ENCODE measurements around the gene CDK5RAP2. TPM values are rescaled to one million over a fixed set of nuclear protein-coding genes. Genes with fewer than 3 reads are reported as not detected.

Gene CDK5RAP2
- total and polyA plus RNA-seq, 2 donors: 27.5 to 31.9 TPM

DNA sequence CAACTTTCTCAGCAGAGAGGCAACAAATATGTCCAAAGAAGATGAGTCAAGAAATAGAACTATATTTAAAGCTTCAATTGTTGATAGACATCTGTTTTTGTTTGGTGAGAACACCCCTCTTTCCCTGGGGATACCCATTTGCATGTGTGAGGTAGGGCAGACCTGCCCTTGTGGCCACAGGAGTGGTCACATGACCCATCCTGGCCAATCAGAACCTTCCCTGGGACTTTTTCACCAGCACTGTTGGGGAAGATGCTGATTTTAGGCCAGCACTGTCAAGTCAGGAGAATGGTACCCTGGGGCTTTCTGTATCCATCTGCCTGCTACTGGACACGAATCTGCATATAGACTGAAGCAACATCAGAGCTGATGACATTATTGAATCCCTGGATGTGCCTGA is 211.2 kb downstream of the CDK5RAP2 start:
- no peak for DNase-seq (ENCODE audit: extremely low spot score)
- H3K27ac ChIP-seq (ENCODE audit: low read depth): no peak overlapping the region
- no peaks in the 10 kb centered on the region for H3K36me3 ChIP-seq (ENCODE audit: insufficient read depth)
- no peak overlapping the region for H3K4me3 ChIP-seq (ENCODE audit: low read depth, low read length)
- 91% methylated on average over 1 of the region's 1 CpG for WGBS
- no peaks in the 10 kb centered on the region for H3K4me1 ChIP-seq (ENCODE audit: insufficient read depth)

- no peak for DNase-seq (ENCODE audit: extremely low spot score)
Observed at GRCh38 chr9:120366644-120367019, 213.3 kb downstream of the CDK5RAP2 start.

DNA sequence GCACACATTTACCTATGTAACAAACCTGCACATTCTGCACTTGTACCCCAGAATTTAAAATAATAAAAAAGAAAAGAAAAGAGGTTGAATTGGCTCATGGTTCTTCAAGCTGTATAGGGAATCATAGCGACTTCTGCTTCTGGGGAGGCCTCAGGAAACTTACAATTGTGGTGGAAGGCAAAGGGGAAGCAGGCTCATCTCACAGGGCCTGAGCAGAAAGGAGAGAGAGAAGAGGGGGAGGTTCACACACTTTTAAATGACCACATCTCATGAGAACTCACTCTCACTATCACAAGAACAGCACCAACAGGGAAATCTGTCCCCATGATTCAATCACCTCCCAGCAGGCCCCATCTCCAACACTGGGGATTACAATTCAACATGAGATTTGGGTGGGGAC is 214.6 kb downstream of the CDK5RAP2 start:
- 89% methylated on average over 1 of the region's 1 CpG for WGBS

More at GRCh38 chr9:120366644-120367019, 213.3 kb downstream of the CDK5RAP2 start:
- Histone ChIP-seq H3K4me3 (ENCODE audit: low read depth, low read length) (no peak overlapping the region), H3K4me1 (ENCODE audit: insufficient read depth) (no peaks in the 10 kb centered on the region), H3K27ac (ENCODE audit: low read depth) (no peak overlapping the region), H3K36me3 (ENCODE audit: insufficient read depth) (no peaks in the 10 kb centered on the region)
- 27% methylated on average over 4 of the region's 4 CpGs for WGBS

GRCh38 chr9:120363697-120364096 is 216.3 kb downstream of the CDK5RAP2 start:
- H3K36me3 ChIP-seq (ENCODE audit: insufficient read depth): no peaks in the 10 kb centered on the region
- no peak for DNase-seq (ENCODE audit: extremely low spot score)
- no peak overlapping the region for H3K27ac ChIP-seq (ENCODE audit: low read depth)
- WGBS: 53% methylated on average over 2 of the region's 2 CpGs
- no peaks in the 10 kb centered on the region for H3K4me1 ChIP-seq (ENCODE audit: insufficient read depth)
- H3K4me3 ChIP-seq (ENCODE audit: low read depth, low read length): no peak overlapping the region

More for the DNA sequence above, 214.6 kb downstream of the CDK5RAP2 start:
- no peak overlapping the region for H3K27ac ChIP-seq (ENCODE audit: low read depth)
- no peak overlapping the region for H3K4me3 ChIP-seq (ENCODE audit: low read depth, low read length)
- DNase-seq (ENCODE audit: extremely low spot score): no peak
- no peaks in the 10 kb centered on the region for H3K4me1 ChIP-seq (ENCODE audit: insufficient read depth)
- H3K36me3 ChIP-seq (ENCODE audit: insufficient read depth): no peaks in the 10 kb centered on the region

GRCh38 chr9:120362446-120362845 is 217.5 kb downstream of the CDK5RAP2 start:
- DNase-seq (ENCODE audit: extremely low spot score): no peak
- WGBS: 68% methylated on average over 3 of the region's 3 CpGs
- H3K4me3 ChIP-seq (ENCODE audit: low read depth, low read length): no peak overlapping the region
- no peak overlapping the region for H3K27ac ChIP-seq (ENCODE audit: low read depth)
- H3K4me1 ChIP-seq (ENCODE audit: insufficient read depth): no peaks in the 10 kb centered on the region
- no peaks in the 10 kb centered on the region for H3K36me3 ChIP-seq (ENCODE audit: insufficient read depth)

DNA sequence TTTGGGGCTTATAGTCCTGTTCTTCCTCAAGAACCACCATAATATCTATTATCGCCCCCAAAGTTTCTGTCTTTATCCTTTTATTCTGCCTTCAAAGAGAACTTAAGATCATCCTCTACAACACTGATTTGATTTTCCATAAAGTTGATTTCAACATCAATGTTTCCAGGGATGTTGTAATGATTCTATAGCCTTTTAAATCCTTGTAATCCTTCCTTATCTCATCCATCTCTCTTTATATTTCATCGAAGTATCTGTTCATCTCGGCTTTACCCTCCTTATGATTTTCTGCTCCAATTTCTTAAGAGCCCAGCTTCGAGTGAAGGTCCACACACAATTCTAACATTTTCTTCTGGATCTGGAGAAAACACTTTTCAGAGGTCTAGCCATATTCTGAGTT is 218.4 kb downstream of the CDK5RAP2 start:
- H3K36me3 ChIP-seq (ENCODE audit: insufficient read depth): no peaks in the 10 kb centered on the region
- 66% methylated on average over 4 of the region's 4 CpGs for WGBS
- H3K27ac ChIP-seq (ENCODE audit: low read depth): no peak overlapping the region
- DNase-seq (ENCODE audit: extremely low spot score): no peak
- H3K4me1 ChIP-seq (ENCODE audit: insufficient read depth): no peaks in the 10 kb centered on the region
- H3K4me3 ChIP-seq (ENCODE audit: low read depth, low read length): no peak overlapping the region

GRCh38 chr9:120360510-120360909 is 219.5 kb downstream of the CDK5RAP2 start:
- WGBS: 90% methylated on average over 4 of the region's 4 CpGs

DNA sequence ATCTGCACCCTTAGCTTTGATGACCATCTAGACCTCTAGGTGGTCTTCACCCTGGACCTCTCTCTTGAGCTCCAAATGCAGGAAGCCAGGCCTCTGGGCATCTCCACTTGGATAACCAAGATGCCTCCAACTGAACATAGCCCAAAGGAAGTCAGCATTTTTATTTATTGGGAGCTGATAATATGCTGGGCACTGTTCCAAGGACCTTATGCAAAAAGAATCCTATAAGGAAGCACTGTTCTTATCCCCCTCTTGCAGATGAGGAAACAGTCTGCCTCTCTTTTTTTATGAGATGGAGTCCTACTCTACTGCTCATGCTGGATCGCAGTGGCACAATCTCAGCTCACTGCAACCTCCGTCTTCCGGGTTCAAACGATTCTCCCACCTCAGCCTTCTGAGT is 219.9 kb downstream of the CDK5RAP2 start:
- no peak for DNase-seq (ENCODE audit: extremely low spot score)
- WGBS: 73% methylated on average over 4 of the region's 4 CpGs
- Histone ChIP-seq H3K36me3 (ENCODE audit: insufficient read depth) (no peaks in the 10 kb centered on the region), H3K4me1 (ENCODE audit: insufficient read depth) (no peaks in the 10 kb centered on the region), H3K4me3 (ENCODE audit: low read depth, low read length) (no peak overlapping the region), H3K27ac (ENCODE audit: low read depth) (no peak overlapping the region)

More at GRCh38 chr9:120360510-120360909, 219.5 kb downstream of the CDK5RAP2 start:
- H3K4me1 ChIP-seq (ENCODE audit: insufficient read depth): no peaks in the 10 kb centered on the region
- no peaks in the 10 kb centered on the region for H3K36me3 ChIP-seq (ENCODE audit: insufficient read depth)
- no peak overlapping the region for H3K4me3 ChIP-seq (ENCODE audit: low read depth, low read length)
- no peak for DNase-seq (ENCODE audit: extremely low spot score)
- H3K27ac ChIP-seq (ENCODE audit: low read depth): no peak overlapping the region

GRCh38 chr9:120358877-120359276 is 221.1 kb downstream of the CDK5RAP2 start:
- Histone ChIP-seq H3K27ac (ENCODE audit: low read depth) (no peak overlapping the region), H3K4me3 (ENCODE audit: low read depth, low read length) (no peak overlapping the region), H3K4me1 (ENCODE audit: insufficient read depth) (no peaks in the 10 kb centered on the region), H3K36me3 (ENCODE audit: insufficient read depth) (no peaks in the 10 kb centered on the region)
- no peak for DNase-seq (ENCODE audit: extremely low spot score)
- WGBS: 94% methylated on average over 7 of the region's 7 CpGs

DNA sequence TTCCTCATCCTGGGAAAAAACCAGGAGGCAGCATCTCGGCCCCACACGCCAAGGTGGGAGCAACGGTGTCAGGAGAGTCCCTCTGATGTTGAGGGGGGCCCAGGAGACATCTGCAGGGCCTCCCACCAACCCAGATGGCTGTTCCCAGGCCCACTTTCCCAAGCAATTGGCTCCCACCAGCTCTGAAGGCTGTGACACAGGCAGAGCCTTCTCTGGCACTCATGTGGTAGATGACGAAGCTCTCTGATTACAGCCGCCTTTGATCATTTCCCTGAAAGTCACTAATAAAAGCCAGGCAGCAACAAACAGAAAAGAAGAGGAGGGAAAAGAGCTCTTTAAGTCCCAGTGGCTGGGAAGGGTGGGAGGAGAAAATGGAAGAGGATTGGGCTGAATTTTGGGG is 226.5 kb downstream of the CDK5RAP2 start:
- Histone ChIP-seq H3K4me1 (ENCODE audit: insufficient read depth) (no peaks in the 10 kb centered on the region), H3K27ac (ENCODE audit: low read depth) (no peak overlapping the region), H3K4me3 (ENCODE audit: low read depth, low read length) (no peak overlapping the region), H3K36me3 (ENCODE audit: insufficient read depth) (no peaks in the 10 kb centered on the region)
- no peak for DNase-seq (ENCODE audit: extremely low spot score)
- 49% methylated on average over 5 of the region's 5 CpGs for WGBS

- 78% methylated on average over 9 of the region's 9 CpGs for WGBS
- Histone ChIP-seq H3K4me3 (ENCODE audit: low read depth, low read length) (no peak overlapping the region), H3K36me3 (ENCODE audit: insufficient read depth) (no peaks in the 10 kb centered on the region), H3K27ac (ENCODE audit: low read depth) (no peak overlapping the region), H3K4me1 (ENCODE audit: insufficient read depth) (no peaks in the 10 kb centered on the region)
- DNase-seq (ENCODE audit: extremely low spot score): no peak
Observed at GRCh38 chr9:120351106-120351505, 228.9 kb downstream of the CDK5RAP2 start.

DNA sequence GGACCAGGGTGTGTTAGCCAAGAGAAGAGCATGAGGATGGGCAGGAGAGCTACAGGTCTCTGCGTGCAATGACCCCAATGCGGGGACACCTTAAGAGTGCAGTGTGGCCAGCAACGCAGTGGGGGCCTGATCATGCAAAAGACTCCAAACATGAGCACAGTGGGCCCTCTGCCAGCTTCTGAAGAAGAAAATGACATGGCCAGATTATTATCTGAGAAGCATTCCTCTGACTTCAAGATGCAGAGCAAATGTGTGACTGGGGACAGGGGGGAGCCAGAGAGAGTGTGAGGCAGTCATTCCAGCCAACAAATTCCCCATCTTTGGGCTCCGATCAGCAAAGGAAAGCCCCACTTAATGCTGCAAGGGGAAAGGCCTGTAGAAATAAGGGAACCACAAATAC is 229.4 kb downstream of the CDK5RAP2 start:
- H3K36me3 ChIP-seq (ENCODE audit: insufficient read depth): no peaks in the 10 kb centered on the region
- WGBS: 75% methylated on average over 4 of the region's 4 CpGs
- DNase-seq (ENCODE audit: extremely low spot score): no peak
- H3K27ac ChIP-seq (ENCODE audit: low read depth): no peak overlapping the region
- H3K4me3 ChIP-seq (ENCODE audit: low read depth, low read length): no peak overlapping the region
- H3K4me1 ChIP-seq (ENCODE audit: insufficient read depth): no peaks in the 10 kb centered on the region

- H3K36me3 ChIP-seq (ENCODE audit: insufficient read depth): no peaks in the 10 kb centered on the region
- no peaks in the 10 kb centered on the region for H3K4me1 ChIP-seq (ENCODE audit: insufficient read depth)
- DNase-seq (ENCODE audit: extremely low spot score): no peak
- no peak overlapping the region for H3K4me3 ChIP-seq (ENCODE audit: low read depth, low read length)
- WGBS: 25% methylated on average over 16 of the region's 16 CpGs
- no peak overlapping the region for H3K27ac ChIP-seq (ENCODE audit: low read depth)
Observed at GRCh38 chr9:120348951-120349429, 231.0 kb downstream of the CDK5RAP2 start.

DNA sequence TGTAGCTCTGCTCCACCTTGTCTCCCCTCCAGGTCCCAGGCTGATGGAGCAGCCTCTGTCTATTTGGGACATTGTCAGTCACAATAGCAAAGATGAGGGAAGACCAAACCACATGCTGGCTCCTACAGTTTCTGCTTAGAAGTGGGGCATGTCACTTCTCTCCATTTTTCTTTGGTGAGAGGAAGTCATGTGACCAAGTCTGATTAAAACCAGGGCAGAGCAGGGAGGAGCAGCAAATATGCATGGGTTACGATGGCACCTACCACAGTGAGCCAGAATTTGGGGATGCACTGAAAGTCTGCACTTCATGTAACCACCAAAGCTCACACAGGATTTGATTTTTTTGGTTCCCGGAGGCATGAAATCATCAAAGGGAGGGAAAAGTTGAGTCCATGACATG is 234.6 kb downstream of the CDK5RAP2 start:
- no peak overlapping the region for H3K4me3 ChIP-seq (ENCODE audit: low read depth, low read length)
- H3K36me3 ChIP-seq (ENCODE audit: insufficient read depth): no peaks in the 10 kb centered on the region
- H3K27ac ChIP-seq (ENCODE audit: low read depth): no peak overlapping the region
- 75% methylated on average over 2 of the region's 2 CpGs for WGBS
- DNase-seq (ENCODE audit: extremely low spot score): no peak
- no peaks in the 10 kb centered on the region for H3K4me1 ChIP-seq (ENCODE audit: insufficient read depth)

GRCh38 chr9:120344230-120344629 is 235.7 kb downstream of the CDK5RAP2 start:
- H3K4me1 ChIP-seq (ENCODE audit: insufficient read depth): no peaks in the 10 kb centered on the region
- H3K4me3 ChIP-seq (ENCODE audit: low read depth, low read length): no peak overlapping the region
- WGBS: 82% methylated on average over 2 of the region's 2 CpGs
- no peak overlapping the region for H3K27ac ChIP-seq (ENCODE audit: low read depth)
- H3K36me3 ChIP-seq (ENCODE audit: insufficient read depth): no peaks in the 10 kb centered on the region
- no peak for DNase-seq (ENCODE audit: extremely low spot score)

Data from urinary bladder (tissue), 4 donors.